ENCODE results near the gene PRDM16.

PRDM16 gene

GRCh38 chr1:3355894-3356826, 287.2 kb downstream of the PRDM16 start:
- DNase-seq (ENCODE audit: low read depth), result no peak

GRCh38 chr1:3356827-3357460, 287.9 kb downstream of the PRDM16 start:
- DNase-seq (ENCODE audit: low read depth), result no peak

DNA sequence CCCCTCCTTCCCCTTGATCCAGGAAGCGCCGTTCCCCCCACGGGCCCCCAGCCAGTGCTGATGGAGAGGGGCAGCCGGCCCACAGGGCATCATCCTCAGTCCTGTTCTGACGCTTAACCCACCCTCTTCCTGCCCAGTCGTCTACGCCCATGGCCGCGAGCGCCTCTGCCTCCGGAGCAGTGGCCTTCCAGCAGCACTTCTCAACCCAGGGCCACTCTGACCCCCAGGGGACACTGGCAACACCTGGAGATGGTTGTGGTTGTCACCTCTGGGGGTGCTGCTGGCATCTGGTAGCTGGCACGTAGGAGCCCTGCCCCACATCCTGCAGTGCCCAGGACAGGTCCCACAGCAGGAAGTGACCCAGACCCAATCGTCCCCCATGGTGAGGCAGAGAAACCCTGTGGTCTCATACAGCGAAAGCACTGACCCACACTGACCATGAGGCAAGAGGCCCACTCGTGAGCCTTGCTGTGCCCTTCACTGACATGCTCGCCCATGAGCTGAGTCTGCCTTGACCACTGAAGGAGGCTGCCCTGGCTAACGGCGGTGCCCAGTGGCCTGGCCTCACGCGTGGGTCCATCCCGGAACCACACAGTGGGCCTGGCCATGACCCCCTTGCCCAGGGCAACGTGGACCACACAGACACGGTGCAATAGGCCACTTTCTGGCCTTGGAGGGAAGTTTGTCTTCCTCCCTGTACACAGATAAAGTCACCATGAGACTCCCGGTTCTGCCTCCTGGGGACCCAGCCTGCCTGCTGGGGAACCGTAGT, 288.7 kb downstream of the PRDM16 start:
- no peak for DNase-seq (ENCODE audit: low read depth)

GRCh38 chr1:3359351-3359750, 290.3 kb downstream of the PRDM16 start:
- no peak for DNase-seq (ENCODE audit: low read depth)

DNA sequence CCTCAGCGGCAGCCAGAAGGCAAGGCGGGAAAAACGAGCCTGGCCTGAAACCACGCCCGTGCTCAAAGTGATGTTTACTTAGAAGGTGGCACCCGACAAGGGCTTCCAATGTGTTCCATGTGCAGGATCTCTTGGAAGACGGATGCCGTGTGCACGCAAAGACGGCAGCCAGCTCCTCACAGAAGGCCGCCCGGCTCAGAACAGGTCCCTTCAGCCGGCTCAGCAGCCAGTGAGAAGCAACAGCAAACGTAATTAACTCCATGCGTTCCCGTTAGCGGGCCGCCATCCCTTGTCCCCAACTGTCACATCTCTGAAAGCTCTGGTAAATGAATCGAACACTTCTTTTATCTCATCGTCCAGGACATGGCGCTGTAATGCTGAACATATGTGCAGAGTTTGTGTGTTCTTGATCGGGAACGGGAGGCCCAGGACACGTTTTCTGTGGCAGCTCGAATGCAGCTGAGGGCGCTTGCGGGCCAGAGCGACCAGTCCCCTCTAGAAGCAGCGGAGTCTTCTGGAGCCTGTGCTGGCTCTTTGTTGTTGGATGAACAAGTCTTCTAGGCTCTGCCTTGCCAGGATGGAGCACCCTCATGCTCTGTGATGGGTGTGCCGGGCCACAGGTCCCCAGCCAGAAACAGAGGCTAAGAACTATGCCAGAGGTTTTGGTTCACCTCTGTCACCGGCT, 290.9 kb downstream of the PRDM16 start:
- no peak for DNase-seq (ENCODE audit: low read depth)

DNA sequence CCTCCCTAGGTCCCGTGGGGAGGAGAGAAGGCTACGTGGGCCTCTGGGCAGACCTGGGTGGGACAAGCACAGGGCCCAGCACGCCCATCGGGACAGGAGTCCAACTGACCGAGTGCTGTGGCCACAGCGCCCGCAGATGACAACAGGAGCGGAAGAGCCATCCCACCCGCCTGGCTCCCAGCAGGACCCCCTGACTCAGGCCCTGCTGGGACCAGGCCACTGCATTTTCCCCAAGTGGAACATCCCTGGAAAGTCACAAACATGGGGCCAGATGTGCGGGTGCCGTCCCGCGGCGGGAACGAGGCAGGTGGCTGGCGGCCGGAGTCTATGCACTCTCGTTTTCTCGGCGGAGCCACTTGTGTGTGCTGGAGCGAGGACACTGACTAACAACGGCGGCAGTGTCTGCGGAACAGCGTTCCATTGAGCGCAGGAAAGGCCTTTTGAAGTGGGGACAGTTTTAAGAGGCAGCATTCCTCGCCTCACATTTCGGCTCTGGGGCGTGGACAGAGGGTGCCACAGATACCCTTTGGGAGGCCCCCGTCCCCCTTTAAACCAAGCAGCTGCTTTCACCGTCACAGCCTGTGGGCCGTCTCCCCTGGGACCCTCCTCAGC, 291.7 kb downstream of the PRDM16 start:
- DNase-seq (ENCODE audit: low read depth), result no peak

DNA sequence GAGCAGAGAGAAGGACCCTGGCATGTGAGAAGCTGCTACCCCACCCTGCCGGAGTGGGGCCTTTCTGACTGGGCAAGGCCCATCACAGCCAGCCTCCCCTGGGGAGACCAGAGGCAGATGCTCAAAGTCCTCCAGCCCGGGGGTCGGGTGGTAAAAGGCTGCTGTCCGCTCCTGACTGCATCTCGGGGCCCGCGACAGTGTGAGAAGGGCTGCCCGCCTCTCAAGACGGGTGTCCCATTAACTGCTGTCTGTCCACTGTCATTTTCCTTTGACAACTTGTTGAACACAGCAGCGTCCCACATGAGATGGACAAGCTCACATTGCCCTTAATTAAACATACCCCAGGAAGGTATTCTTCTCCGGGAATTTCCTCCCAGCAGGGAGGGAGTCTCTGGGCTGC, 294.0 kb downstream of the PRDM16 start:
- no peak for DNase-seq (ENCODE audit: low read depth)

GRCh38 chr1:3363756-3364155, 294.8 kb downstream of the PRDM16 start:
- DNase-seq (ENCODE audit: low read depth), result no peak

DNA sequence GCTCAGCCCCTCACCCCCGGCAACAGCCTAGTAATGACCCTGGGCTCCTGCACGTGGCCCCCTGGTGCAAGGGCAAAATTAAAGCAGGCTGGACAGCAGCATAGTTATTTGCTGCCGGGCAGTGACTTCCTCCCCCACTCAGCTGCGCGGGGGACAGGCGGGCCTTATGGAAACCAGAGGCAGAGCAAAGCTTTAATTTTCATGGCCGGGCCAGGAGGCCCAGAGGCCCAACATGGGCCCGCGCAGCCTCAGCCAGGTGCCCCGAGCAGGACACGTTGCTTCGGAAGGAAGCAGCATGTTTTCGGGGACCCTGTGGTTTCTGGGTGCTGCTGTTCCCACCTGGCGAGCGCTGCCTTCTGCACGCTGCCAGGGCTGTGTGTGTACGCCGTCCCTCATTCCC, 295.5 kb downstream of the PRDM16 start:
- no peak for DNase-seq (ENCODE audit: low read depth)

- DNase-seq (ENCODE audit: low read depth), result no peak
Observed at GRCh38 chr1:3364983-3365382, 296.0 kb downstream of the PRDM16 start.

- DNase-seq (ENCODE audit: low read depth), result no peak
Observed at GRCh38 chr1:3365523-3366125, 296.6 kb downstream of the PRDM16 start.

DNA sequence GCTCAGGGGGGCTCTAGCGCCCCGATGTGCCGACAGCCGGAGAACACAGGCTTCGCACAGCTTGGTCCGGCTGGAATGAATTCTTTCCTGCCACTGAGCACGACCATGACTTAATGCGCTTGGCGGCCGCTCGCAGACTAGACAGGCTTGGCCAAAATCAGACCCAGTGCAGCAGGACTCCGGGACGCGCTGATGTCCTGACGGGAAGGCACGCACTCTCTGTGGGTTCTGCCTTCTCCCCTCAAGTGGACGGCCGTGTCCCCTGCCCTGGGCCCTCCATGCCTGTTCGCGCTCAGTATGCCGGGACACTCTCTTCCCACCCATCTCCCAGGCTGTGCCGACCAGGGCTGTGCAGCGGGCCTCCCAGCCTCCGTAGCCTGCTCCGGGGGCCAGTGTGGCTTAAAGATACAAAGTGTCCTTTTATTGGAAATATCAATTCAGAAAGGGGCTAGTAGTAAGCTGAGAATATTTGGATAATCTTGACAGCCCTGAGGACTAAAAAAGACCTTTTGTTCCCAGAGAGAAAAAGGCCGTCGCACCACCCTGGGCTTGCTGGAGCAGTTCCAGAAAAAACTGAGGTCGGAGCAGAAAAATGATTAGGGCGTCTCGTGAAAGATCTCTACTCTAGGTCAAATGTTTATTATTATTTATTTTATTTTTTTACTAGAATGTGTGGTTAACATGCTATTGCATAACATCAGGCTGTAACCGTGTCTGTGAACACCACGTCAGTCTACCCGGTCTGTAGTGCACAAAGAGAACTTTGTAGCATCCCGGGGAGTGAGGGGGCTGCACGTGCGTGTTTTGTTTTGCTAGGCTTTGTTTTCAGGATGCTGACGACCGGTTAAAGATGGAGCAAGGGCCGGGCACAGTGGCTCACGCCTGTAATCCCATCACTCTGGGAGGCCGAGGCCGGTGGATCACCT, 297.4 kb downstream of the PRDM16 start:
- DNase-seq (ENCODE audit: low read depth), result no peak

DNA sequence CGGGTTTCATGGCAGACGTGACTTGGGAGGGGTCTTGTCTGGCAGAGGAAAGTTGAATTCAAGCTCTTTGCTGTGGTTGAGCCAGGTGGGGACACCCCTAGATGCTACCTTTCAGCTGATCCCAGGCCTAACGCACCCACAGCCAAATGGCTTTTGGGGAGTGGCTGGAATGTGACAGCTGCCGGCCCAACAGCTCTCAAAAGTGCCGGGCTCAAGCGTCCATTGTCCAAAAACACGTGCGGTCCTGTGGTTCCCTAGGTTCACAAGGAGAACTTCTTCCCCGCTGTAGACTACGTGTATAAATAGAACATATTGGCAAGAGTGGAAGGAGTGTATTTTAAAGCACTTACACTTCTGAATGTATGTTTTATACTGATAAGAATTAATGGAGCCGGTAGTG, 298.4 kb downstream of the PRDM16 start:
- no peak for DNase-seq (ENCODE audit: low read depth)

GRCh38 chr1:3368059-3368458, 299.1 kb downstream of the PRDM16 start:
- no peak for DNase-seq (ENCODE audit: low read depth)

DNA sequence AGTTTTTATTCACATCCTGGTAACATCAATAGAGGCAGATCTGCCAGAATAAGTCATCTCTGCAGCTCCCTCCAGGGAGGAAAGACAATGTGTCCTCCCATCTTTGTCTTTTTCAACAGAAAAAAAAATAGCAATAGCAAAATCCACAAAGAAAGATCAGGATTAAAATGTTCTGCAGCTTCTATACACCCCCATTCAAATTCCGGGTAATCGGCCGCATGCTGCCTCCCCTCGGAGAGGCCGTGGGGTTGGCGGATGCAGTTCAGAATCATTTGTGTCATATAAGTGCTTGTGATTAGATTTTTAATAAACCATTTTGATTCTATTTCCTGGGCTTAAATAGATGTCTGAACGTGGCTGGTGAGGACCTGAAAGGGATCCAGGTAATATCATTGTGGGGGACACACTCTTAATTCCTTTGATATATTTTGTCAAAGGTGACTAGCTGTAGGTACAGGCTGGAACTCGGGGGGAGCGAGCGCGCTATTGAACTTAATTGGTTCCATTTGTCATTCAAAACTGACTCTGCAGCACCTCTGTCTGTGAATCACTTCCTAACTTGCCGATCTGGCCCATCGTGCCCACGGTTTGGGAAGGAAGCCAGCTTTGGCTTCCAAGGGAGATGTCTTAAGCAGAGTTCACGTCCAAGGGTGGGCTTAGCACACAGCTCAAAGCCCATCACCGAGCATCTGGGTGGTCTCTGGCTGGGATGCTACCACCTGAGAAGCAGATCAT, 299.9 kb downstream of the PRDM16 start:
- no peak for DNase-seq (ENCODE audit: low read depth)

- no peak for DNase-seq (ENCODE audit: low read depth)
Observed at GRCh38 chr1:3369446-3370076, 300.6 kb downstream of the PRDM16 start.

GRCh38 chr1:3370856-3371703, 302.1 kb downstream of the PRDM16 start:
- no peak for DNase-seq (ENCODE audit: low read depth)

DNA sequence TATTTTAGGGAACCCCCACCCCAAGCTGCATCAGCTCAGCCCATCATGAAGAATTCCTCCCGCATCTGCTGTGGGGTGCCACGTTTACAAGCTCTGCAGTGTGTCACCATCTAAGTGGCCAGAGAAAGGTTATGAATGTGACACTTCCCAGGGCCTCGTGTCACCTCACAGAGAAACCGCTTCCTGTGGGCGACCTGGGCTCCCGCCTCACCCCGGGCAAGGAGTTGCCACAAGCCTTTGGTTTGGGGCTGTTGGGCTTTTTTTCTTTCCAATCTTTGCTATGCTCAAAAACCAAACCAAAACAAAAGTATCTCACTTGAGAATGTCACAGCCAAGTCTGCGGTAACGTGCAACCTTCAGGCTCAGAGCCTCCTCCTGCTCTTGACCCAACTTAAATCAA, 303.3 kb downstream of the PRDM16 start:
- no peak for DNase-seq (ENCODE audit: low read depth)
